Muscle of leg (tissue), 11 donors: ENCODE results near the gene BCL2. TPM values are rescaled to one million over a fixed set of nuclear protein-coding genes. Genes with fewer than 3 reads are reported as not detected.

ENCODE experiments used
- DNase-seq: peaks from one replicate; pipeline ENCODE4 v3.0.0; 2013
- H3K27ac ChIP-seq: one replicate; pipeline ENCODE4 v1.5.1; 2013; ENCODE audit warnings: mild to moderate bottlenecking, low read length, control low read depth
- H3K27me3 ChIP-seq: one replicate; pipeline ENCODE4 v1.6.1; 2013; ENCODE audit warnings: low read length; ENCODE audit not compliant: control insufficient read depth, insufficient read depth
- H3K36me3 ChIP-seq: one replicate; pipeline ENCODE4 v1.6.1; 2013; ENCODE audit warnings: low read length; ENCODE audit not compliant: control insufficient read depth, insufficient read depth
- H3K4me1 ChIP-seq: one replicate; pipeline ENCODE4 v1.6.1; 2013; ENCODE audit warnings: low read length; ENCODE audit not compliant: control insufficient read depth, insufficient read depth
- H3K4me3 ChIP-seq: one replicate; pipeline ENCODE4 v1.5.1; 2013; ENCODE audit warnings: low read length, control low read depth
- H3K9me3 ChIP-seq: replicated peaks from 2 replicates; pipeline ENCODE4 v1.6.1; 2013; ENCODE audit warnings: low read depth, low read length; ENCODE audit not compliant: control insufficient read depth
- WGBS: methylation state at CpG from one replicate; pipeline ENCODE4 v1.1.5; 2013; ENCODE audit warnings: missing lambda C conversion rate; ENCODE audit not compliant: insufficient coverage; 5-methylcytosine and 5-hydroxymethylcytosine counted together
- polyA plus RNA-seq, 8 donors: library from polyadenylated mRNA; unstranded; fragments of 120-200 nt; gene quantifications; one replicate each; pipeline versions ENCODE4 v1.2.1 to v1.2.3, GENCODE V29; 2013; ENCODE audit warnings: inconsistent platforms in 1 of 8, low replicate concordance in 1 of 8; ENCODE audit not compliant: insufficient read length in 8 of 8, insufficient read depth in 1 of 8
- total RNA-seq: library from RNA; stranded (reverse); fragments of 120-200 nt; gene quantifications from one replicate; pipeline ENCODE4 v1.2.4, GENCODE V29; 2013

BCL2 gene
- total and polyA plus RNA-seq, 9 donors = 13.0 to 22.3 (median 16.5) TPM

GRCh38 chr18:63356272-63356896 is 36.8 kb upstream of the BCL2 start:
- Histone ChIP-seq H3K27ac (no peak overlapping the region), H3K36me3 (peaks cover 46% of the 10 kb centered on the region)
- no CpG with 5 or more reads among the region's 7 CpGs for WGBS

GRCh38 chr18:63350230-63350629 is 30.7 kb upstream of the BCL2 start:
- H3K36me3 ChIP-seq = peaks cover 71% of the 10 kb centered on the region
- no CpG with 5 or more reads among the region's 2 CpGs for WGBS

More at GRCh38 chr18:63356272-63356896, 36.8 kb upstream of the BCL2 start:
- Histone ChIP-seq H3K4me3 (no peak overlapping the region), H3K4me1 (no peaks in the 10 kb centered on the region), H3K9me3 (no peaks in the 10 kb centered on the region), H3K27me3 (no peaks in the 10 kb centered on the region)
- DNase-seq = no peak

GRCh38 chr18:63348508-63349136 is 29.1 kb upstream of the BCL2 start:
- no peaks in the 10 kb centered on the region for H3K27me3 ChIP-seq
- peaks cover 75% of the 10 kb centered on the region for H3K36me3 ChIP-seq
- 100% methylated on average over 1 of the region's 7 CpGs for WGBS

More at GRCh38 chr18:63350230-63350629, 30.7 kb upstream of the BCL2 start:
- Histone ChIP-seq H3K9me3 (no peaks in the 10 kb centered on the region), H3K4me1 (peaks cover 8% of the 10 kb centered on the region), H3K27me3 (no peaks in the 10 kb centered on the region), H3K27ac (no peak overlapping the region), H3K4me3 (no peak overlapping the region)
- no peak for DNase-seq

GRCh38 chr18:63346480-63347183 is 27.1 kb upstream of the BCL2 start:
- no peak for DNase-seq
- Histone ChIP-seq H3K4me1 (peaks cover 8% of the 10 kb centered on the region), H3K36me3 (peaks cover 72% of the 10 kb centered on the region), H3K27ac (no peak overlapping the region), H3K9me3 (no peaks in the 10 kb centered on the region), H3K4me3 (no peak overlapping the region), H3K27me3 (no peaks in the 10 kb centered on the region)
- 85% methylated on average over 4 of the region's 7 CpGs for WGBS

More at GRCh38 chr18:63348508-63349136, 29.1 kb upstream of the BCL2 start:
- Histone ChIP-seq H3K4me3 (no peak overlapping the region), H3K9me3 (no peaks in the 10 kb centered on the region), H3K27ac (no peak overlapping the region), H3K4me1 (peaks cover 8% of the 10 kb centered on the region)
- DNase-seq = no peak

GRCh38 chr18:63346031-63346430 is 26.5 kb upstream of the BCL2 start:
- no peak overlapping the region for H3K4me3 ChIP-seq
- no peaks in the 10 kb centered on the region for H3K9me3 ChIP-seq
- peak; percentile 46 for DNase-seq
- H3K27ac ChIP-seq = no peak overlapping the region
- peaks cover 8% of the 10 kb centered on the region for H3K4me1 ChIP-seq
- H3K27me3 ChIP-seq = no peaks in the 10 kb centered on the region
- peaks cover 67% of the 10 kb centered on the region for H3K36me3 ChIP-seq
- 60% methylated on average over 6 of the region's 7 CpGs for WGBS

- Histone ChIP-seq H3K27me3 (no peaks in the 10 kb centered on the region), H3K27ac (no peak overlapping the region), H3K4me3 (no peak overlapping the region), H3K4me1 (peaks cover 8% of the 10 kb centered on the region), H3K9me3 (no peaks in the 10 kb centered on the region), H3K36me3 (peaks cover 64% of the 10 kb centered on the region)
- no peak for DNase-seq
- WGBS = 81% methylated on average over 2 of the region's 2 CpGs
These were observed 25.3 kb upstream of the BCL2 start for GRCh38 chr18:63344918-63345317.

GRCh38 chr18:63344263-63344662 is 24.7 kb upstream of the BCL2 start:
- Histone ChIP-seq H3K4me3 (no peak overlapping the region), H3K27ac (no peak overlapping the region), H3K4me1 (peaks cover 8% of the 10 kb centered on the region), H3K27me3 (no peaks in the 10 kb centered on the region), H3K9me3 (no peaks in the 10 kb centered on the region), H3K36me3 (peaks cover 59% of the 10 kb centered on the region)
- no peak for DNase-seq
- 100% methylated on average over 1 of the region's 5 CpGs for WGBS

- no peak overlapping the region for H3K4me3 ChIP-seq
- no peak overlapping the region for H3K27ac ChIP-seq
- H3K4me1 ChIP-seq = peaks cover 8% of the 10 kb centered on the region
- peaks cover 53% of the 10 kb centered on the region for H3K36me3 ChIP-seq
- peak; percentile 63 for DNase-seq
- H3K27me3 ChIP-seq = no peaks in the 10 kb centered on the region
- H3K9me3 ChIP-seq = no peaks in the 10 kb centered on the region
- WGBS = 23% methylated on average over 5 of the region's 5 CpGs
These were observed 22.6 kb upstream of the BCL2 start for GRCh38 chr18:63342206-63342605.

GRCh38 chr18:63339920-63340484 is 20.4 kb upstream of the BCL2 start:
- H3K4me1 ChIP-seq = no peaks in the 10 kb centered on the region
- 0% methylated on average over 1 of the region's 4 CpGs for WGBS
- H3K27ac ChIP-seq = no peak overlapping the region
- H3K9me3 ChIP-seq = no peaks in the 10 kb centered on the region
- no peak overlapping the region for H3K4me3 ChIP-seq
- no peaks in the 10 kb centered on the region for H3K27me3 ChIP-seq
- peaks cover 46% of the 10 kb centered on the region for H3K36me3 ChIP-seq
- DNase-seq = peak; percentile 47
